ENCODE data around the gene SNAPC4.

GRCh38 chr9:136379891-136380290, 20.1 kb downstream of the SNAPC4 start:
- TF ChIP-seq CTCF (IDR thresholded peaks at IDR 0.05), result no peak
- TF ChIP-seq POLR2A (IDR thresholded peaks at IDR 0.05), result no peak

Measured in testis (tissue), 2 donors.